GM21529 (cell line): ENCODE measurements around the gene GATA2.

Experiments used
- ATAC-seq: cut with Tn5 transposase; IDR thresholded peaks from one replicate; pipeline ENCODE4 v1.9.1; 2021; ENCODE audit not compliant: unreplicated experiment

GATA2 gene

GRCh38 chr3:128502712-128503111 lies 9.7 kb upstream of the GATA2 start:
- ATAC-seq, result no peak

DNA sequence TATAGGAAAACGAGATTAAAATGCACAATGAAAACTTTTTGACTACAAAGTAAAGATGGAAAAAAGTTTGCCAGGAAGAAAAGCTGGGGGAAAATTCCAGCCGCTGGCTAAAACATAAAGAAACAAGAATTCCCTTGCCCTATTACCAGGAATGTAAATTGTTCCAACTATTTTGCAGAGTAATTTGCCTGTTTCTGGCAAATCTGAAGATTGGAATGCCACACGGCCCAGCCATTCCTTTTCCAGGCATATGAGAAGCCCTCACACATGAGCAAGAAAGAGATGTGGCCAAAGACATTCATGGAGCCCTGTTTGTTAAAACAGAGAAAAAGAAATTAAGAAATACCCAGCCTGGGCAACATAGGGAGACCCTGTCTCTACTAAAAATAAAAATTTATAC lies 8.4 kb upstream of the GATA2 start:
- ATAC-seq, result no peak

- ATAC-seq, result no peak
These were observed 7.6 kb upstream of the GATA2 start for GRCh38 chr3:128500556-128500955.

DNA sequence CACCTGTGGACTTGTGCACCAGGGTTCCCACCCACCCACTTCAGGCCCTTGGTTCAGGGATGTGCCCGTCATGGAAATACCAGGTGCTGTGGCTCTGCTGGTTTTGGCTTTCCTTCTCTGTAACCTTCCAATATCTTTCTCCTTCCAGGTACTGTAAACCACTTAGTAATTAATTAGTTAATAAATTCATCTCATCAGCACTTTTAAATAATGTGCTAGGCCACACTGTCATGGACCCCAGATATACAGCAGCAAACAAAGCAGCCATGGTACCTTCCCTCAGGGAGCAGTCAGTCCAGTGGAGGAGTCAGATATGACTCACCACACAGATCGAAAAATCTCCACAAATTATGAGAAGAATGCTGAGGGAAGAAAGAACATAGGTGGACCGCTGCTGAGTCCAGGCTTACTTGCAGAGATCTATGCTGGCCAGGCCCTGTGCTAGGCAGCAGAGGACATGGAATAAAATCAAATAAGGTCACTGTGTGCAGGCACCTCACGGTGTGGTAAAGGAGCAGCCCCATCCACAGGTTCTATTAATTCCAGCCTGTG lies 6.8 kb upstream of the GATA2 start:
- no peak for ATAC-seq

DNA sequence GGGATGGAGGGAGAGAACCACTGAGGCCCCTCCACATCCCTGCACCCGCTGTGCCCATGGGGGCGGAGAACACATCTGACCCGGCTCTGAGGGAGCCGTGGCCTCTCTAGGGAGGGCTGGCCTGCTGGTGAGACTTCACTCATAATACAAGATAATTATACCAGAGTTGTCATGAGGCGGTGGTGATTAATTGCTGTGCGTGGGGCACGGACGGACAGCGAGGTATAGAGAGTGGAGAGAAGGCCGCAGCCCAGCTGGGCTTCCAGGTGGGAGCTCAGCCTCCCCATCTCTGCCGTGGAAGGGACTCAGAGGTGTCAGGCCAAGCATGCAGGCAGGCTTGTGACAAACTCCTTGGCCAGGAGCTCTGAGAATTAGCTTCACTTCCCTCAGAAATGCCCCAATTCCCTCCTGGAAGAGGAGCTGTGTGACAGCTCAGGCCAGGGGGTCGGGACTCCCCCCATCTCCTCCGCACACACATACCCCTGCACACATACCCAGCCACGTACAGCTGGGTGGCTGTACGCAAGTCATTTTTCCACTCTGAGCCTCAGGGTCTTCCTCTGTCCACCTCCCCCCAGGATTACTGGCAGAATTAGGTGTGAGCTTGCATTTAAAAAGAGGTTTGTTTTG lies 6.0 kb upstream of the GATA2 start:
- ATAC-seq, result no peak

GRCh38 chr3:128498127-128498626 lies 5.2 kb upstream of the GATA2 start:
- no peak for ATAC-seq

DNA sequence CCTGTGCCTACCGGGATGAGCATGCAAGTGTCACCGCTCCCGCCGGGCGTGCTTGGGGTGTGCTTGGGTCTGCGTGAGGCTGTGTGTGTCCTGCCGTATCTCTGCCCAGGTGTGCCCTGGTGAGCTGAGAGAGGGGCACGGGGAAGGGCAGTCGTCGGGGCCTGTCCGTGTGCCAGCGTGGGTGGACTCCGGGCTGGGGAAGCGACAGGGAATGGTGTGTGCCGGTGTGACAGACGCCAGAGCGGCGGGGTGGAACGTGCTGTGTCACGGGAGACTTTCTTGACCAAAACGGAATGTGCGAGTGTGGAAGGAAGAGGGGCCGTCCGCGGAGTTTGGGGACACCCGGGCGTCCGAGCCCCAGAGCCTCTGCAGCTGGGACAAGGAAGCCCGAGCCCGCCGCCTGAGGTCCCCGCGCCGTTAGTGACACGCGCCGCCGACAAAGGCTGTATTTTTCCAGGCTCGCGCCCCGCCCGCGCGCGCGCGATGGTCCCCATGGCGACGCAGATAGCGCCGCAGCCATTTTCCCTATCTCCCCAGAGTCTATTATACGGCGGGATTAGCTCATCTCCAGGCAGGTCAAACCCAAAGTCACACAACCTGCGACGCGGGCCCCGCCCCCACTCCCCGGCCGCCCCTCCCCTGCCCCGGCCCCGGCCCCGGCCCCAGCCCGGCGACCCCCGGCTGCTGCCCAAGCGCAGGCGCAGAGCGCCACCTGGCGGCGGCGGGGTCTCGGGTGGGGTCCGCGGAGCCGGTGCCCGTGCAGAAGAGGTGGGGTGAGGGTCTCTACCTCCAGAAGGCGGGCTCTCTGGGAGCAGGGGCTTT lies 4.5 kb upstream of the GATA2 start:
- ATAC-seq, result no peak

DNA sequence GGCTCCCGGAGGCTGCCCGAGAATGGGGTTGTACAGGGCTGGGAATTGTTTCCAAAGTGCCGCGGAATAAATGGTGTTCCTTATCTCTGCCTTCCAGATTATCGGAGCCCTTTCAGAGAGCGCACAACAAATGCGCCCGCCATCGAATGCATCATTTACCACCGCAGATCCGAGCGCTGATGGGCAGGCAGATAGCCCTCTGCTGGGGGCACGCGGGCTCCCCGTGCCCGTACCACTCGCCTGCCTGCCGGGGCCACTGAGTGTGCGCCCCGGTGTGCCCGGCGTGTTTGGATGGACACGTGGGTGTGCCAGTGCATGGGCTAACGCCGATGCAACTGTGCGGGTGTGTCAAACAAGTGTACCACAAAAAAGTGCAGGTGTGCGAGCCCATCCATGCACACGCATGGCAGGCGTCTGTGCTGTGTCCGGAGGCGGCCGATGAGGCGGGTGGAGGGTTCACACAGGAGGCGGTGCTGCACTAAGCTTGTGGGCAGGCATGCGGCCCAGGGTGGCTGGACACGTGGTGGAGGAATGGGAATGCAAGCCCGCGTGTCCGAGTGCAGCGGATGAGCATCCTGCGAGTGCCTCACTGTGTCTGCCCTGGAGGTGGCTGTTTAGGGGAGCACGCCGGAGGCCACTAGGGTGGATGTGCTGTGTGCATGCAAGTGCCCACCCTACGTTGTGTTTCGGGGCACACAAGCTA lies 3.8 kb upstream of the GATA2 start:
- no peak for ATAC-seq

GRCh38 chr3:128496019-128496601 lies 3.1 kb upstream of the GATA2 start:
- ATAC-seq, result no peak

DNA sequence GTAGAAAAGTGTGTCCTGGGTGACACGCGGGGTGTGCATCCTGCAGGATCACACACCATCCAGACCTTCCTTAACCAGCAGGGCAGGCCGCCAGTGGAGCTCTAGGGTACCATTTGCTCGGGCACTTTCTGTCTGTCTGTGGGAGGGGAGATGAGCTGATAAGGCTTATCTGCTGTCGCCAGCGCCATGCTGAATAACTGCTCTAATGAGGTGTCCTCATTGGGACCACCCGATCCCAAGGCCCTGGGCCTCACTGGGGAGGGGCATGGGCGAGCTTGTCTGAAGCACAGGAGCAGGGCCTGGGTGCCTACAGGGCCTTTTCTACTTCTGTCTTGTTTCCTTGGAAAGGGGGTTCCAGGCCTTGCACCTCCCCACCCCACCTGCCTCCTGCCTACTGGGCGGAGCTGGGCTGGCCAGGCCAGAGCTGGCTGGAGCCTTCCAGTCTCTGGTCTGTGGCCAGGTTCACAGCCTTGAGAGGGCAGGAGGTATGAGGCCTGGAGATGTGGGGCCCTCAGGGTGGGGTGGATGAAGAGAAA lies 2.5 kb upstream of the GATA2 start:
- ATAC-seq, result no peak

DNA sequence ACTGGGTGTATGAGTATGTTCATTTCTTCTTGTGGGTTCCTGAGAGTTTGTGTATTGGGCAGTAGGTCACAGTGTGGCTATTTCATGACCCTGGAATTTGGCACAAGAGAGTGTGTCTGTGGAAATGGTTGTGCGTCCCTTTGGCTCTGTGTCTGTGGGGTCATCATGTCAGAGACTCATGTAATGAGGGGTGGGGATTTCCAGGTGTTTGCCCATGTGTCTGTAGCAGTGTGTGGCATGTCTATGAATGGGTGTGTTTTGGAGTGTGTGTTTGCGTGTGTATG lies 1.3 kb upstream of the GATA2 start:
- no peak for ATAC-seq

GRCh38 chr3:128493570-128494366 lies 767 bp upstream of the GATA2 start:
- ATAC-seq, result no peak

DNA sequence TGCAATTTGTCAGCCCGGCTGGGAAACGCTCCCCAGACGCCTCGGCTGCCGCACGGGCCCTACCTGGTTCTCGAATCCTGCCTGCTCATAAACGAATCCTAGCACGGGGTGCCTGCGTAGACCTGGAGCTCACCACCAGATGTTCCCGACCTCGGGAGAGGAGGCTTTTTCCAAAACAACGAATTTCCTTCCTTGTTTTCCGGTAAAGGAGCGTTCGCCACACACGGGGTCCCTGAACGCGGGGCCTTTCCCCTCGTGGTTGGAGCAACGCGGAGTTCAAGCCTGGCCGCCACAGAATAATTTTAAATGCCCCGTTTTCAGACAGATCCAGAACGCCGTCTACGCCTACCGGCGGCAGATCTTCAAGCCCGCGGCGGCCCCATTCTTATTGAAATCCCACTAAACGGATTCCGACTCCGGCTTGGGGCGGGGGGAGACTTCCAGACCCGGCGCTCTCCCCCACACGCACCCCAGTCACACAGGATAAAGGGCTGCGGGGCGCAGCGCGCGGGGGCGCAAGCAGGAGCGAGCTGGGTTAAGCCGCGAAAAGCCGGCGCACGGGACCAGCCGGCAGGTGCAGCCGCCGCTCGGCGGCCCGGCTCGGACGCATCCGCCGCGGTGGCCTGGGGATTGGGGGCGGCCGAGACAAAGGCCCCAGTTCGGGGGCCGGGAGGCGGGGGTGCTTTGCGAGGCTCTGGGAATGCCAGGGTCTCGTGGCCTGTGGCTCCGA lies 895 bp downstream of the GATA2 start:
- no peak for ATAC-seq

DNA sequence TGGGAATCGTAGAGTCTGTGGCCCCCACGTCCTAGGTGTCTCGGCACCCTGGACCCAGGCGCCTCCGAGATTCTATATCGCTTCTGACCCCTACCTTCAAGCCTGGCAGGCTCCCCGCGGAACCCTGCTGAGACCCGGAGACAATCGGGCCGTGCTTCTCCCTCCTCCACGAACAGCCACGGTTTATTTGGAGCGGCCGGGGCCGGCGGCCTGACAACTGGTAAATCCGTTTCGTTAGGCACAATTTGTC lies 1.4 kb downstream of the GATA2 start:
- ATAC-seq, result no peak

DNA sequence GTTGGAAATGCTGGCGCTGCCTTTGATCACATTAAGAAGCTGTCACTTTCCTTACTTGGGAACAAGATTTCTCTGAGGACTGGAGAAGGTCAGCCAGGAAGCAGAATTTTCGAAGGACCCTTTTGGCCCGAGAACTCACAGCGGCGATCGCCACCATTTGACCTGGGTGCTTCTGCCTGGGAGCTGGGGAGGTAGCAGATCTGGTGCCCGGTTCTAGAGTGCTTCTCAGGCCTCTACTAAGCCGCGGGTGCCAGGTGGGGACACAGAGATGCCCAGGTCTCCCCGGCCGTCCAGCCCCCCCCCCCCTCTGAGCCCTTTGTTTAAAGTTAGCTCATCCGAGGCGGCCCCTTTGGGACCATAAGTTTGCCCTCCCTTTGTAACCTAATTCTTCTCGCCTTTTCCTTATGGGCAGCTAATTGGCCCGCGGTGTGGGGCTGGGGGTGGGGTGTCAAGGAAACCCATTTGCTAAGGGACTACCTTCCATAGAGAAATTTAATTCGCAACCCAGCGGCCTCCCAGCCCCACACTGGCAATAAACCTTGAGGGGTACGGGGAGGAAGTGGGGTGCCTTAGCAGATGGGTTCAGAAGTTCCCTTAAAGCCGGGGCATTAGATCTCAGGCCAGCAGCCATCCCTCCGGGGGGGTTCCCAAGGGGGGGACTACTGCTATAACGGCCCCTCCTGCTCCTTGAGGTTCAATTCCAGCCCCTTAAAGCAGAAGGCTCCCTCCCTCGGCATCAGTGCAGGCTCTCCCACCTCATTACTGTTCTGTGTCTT lies 1.9 kb downstream of the GATA2 start:
- ATAC-seq, result no peak

DNA sequence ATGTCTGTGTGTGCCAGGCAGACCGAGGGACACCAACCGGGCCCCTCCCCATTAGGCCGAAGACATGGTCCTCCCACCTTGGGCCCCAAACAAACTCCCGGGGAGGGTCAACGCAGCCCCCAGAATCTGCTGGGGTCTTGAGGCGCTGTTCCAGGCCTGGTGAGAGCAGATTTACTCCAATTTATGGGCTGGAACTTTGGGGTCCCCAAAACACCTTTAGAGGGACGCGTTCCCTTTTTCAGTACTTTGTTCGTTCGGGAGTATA lies 2.4 kb downstream of the GATA2 start:
- no peak for ATAC-seq

DNA sequence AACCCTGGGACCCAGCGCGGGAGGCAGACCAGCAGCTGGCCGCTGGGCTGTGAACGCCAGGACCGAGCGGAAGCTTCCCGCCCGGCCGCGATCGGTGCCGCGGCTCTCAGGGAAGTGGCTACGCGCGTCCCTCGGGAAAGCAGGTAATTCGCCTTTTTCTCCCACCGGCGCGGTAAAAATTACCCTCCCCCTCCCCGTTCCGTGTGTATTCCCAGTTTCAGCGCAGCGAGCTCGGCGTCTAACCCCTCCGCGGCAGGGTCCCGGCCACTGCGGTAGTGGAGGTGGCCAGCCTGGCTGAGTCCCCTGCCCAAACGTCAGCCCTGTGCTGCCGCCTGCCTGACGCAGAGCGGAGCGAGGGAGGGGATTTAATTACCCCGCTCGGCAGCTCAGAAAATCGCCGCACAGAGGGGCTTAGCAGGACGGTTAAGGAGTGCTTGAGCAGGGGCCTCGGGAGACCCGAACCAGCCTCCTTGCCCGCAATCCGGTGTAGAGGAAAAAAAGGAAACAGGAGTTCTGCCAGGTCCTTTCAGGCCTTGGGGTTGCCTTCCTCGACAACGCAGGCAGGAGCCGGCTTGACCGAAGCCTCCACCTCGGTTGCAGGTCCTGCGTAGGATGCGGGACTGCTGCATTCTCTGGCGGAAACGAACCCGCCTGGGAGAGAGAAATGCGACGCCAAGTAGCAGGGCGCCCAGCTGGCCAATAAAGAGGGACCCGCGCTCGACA lies 2.9 kb downstream of the GATA2 start:
- ATAC-seq, result no peak

DNA sequence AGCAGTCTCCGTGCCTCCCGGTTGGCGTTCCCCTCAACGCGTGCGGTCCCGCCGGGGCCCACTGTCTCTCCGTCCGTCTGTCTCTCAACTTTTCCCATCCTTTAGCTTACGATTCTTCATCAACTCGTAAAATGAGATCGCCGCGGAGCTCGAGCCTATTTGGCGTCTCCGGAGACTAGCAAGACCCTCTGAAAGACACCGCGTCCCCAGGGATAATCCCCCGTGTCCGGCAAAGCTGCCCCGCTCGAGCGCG lies 3.4 kb downstream of the GATA2 start:
- ATAC-seq, result no peak

DNA sequence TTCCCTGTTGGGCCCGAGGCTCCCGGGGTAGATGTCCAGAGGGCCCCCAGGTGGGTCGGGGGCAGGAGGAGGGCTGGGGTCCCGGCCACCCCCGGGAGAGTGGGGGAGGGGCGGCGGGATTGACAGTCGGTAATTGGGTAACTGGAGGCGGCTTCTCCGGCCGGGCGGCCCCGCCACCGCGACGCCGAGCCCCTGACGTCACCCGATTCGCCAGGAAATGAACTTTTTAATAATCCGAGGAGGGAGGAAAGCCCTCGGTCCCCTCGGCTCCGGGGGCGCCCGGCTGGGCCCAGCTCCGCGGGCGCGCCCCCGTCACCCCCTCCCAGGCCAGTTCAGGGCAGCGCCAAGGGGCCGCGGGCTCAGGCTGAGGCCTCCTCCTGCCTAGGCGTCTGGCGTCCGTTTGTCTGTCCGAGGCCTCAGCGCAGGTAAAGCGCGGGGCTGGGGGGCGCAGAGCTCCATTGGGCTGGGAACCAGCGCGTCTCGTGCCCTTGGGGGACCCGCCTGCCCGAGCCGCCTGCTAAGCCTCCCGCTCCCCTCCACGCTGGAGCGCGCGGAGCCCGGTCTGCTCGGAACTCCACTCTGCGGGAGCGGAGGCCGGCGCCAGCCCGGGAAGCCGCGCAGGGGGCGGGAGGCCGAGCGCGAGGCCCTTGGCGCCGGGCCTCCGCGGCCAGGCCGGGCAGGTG lies 3.9 kb downstream of the GATA2 start:
- ATAC-seq, result no peak
